DMS153 treated with DMSO at 0.1 percent for 48 hours (cell line): ENCODE data around the gene NPIPB4.
"Not testable (repeated sequence)": the region's sequence is repeated elsewhere in the genome, so short reads cannot be mapped to it uniquely, and the experiment has no call there.

ENCODE experiments used
- DNase-seq: peaks from one replicate; lab custom pipeline; 2025; ENCODE audit not compliant: unreplicated experiment; lab: John Stamatoyannopoulos, UW

Gene NPIPB4

GRCh38 chr16:21857656-21858055 is at the start of gene NPIPB4:
Gene NPIPB4, minus strand, starts transcription at chr16:21857756. Its CDS starts 378 bp downstream, at chr16:21857378.
- not testable (repeated sequence) for DNase-seq

- not testable (repeated sequence) for DNase-seq
These were observed 41.4 kb upstream of the NPIPB4 start for GRCh38 chr16:21898998-21899397.

- not testable (repeated sequence) for DNase-seq
These were observed 24.4 kb upstream of the NPIPB4 start for GRCh38 chr16:21881988-21882387.

DNA sequence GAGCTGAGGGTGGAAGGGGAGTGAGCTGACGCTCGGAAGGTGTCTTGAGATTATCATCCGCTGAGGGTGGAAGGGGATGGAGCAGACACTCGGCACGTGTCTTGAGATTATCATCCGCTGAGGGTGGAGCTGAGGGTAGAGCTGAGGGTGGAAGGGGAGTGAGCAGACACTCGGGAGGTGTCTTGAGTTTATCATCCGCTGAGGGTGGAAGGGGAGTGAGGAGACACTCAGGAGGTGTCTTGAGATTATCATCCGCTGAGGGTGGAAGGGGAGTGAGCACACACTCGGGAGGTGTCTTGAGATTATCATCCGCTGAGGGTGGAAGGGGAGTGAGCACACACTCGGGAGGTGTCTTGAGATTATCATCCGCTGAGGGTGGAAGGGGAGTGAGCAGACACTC is 20.4 kb downstream of the NPIPB4 start:
- not testable (repeated sequence) for DNase-seq

- DNase-seq: not testable (repeated sequence)
These were observed 21.2 kb downstream of the NPIPB4 start for GRCh38 chr16:21836334-21836733.

DNA sequence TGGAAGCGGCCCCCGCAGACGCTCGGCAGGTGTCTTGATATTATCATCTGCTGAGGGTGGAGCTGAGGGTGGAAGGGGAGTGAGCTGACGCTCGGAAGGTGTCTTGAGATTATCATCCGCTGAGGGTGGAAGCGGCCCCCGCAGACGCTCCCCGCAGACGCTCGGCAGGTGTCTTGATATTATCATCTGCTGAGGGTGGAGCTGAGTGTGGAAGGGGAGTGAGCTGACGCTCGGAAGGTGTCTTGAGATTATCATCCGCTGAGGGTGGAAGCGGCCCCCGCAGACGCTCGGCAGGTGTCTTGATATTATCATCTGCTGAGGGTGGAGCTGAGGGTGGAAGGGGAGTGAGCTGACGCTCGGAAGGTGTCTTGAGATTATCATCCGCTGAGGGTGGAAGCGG is 21.8 kb downstream of the NPIPB4 start:
- not testable (repeated sequence) for DNase-seq

DNA sequence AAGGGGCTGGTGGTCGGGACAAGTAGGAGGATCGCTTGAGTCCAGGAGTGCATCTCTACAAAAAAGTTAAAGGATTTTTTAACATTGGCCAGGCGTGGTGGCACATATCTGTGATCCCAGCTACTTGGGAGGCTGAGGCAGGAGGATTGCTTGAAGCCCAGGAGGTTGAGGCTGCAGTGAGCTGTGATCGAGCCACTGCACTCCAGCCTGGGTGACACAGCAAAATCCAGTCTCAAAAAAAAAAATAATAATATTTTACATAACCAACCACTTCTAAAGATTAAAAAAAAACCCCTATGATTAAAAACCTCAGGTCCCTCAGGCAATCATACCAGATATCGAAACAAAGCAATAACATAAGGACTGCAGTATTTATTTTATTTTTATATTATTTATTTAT is 23.3 kb downstream of the NPIPB4 start:
- not testable (repeated sequence) for DNase-seq

DNA sequence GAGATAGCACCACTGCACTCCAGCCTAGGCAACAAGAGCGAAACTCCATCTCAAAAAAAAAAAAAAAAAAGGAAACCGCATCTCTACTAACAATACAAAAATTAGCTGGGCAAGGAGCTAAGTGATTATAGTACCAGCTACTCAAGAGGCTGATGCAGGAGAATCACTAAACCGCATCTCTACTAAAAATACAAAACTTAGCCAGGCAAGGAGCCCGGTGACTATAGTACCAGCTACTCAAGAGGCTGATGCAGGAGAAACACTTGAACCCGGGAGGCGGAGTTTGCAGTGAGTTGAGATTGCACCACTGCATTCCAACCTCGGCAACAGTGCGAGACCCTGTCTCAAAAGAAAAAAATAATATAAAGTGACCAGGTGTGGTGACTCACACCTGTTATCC is 27.6 kb downstream of the NPIPB4 start:
- not testable (repeated sequence) for DNase-seq

GRCh38 chr16:21826067-21826706 is 31.4 kb downstream of the NPIPB4 start:
- DNase-seq: not testable (repeated sequence)

DNA sequence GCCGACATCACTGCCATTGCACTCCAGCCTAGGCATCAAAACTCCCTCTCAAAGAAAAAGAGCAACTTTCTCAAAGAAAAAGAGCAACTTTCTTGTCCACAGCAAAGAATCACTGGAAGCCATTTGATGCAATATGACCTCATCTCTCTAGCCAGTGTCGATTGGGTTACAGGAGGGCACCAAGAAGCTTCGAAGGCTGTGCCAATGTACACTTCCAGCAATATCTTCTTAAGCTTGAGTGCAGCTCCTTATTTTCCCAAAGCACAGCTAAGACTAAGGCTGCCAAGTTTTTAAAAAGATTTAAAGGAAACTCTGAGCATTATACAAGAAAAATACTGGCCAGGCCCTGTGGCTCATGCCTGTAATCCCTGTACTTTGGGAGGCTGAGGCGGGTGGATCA is 32.0 kb downstream of the NPIPB4 start:
- DNase-seq: not testable (repeated sequence)

GRCh38 chr16:21823258-21823657 is 34.3 kb downstream of the NPIPB4 start:
- not testable (repeated sequence) for DNase-seq

DNA sequence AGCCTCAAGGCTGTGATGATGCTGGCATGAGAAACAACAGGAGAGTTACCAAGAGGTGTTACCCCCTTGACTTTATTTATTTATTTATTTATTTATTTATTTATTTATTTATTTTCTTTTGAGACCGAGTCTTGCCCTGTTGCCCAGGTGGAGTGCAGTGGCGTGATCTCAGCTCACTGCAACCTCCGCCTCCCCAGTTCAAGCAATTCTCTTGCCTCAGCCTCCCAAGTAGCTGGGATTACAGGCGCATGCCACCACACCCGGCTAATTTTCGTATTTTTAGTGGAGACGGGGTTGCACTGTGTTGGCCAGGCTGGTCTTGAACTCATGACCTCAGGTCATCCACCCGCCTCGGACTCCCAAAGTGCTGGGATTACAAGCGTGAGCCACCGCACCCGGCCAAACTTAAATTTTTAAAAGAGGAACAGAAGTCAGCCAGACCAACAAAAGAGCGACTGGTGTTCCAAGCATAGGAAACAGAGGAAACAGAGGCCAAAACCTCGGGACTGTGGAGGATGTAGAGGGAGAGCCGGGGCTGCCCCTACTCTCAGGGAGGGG is 36.6 kb downstream of the NPIPB4 start:
- DNase-seq: not testable (repeated sequence)

- DNase-seq: peak; percentile 50
These were observed 37.3 kb downstream of the NPIPB4 start for GRCh38 chr16:21820028-21820907.

DNA sequence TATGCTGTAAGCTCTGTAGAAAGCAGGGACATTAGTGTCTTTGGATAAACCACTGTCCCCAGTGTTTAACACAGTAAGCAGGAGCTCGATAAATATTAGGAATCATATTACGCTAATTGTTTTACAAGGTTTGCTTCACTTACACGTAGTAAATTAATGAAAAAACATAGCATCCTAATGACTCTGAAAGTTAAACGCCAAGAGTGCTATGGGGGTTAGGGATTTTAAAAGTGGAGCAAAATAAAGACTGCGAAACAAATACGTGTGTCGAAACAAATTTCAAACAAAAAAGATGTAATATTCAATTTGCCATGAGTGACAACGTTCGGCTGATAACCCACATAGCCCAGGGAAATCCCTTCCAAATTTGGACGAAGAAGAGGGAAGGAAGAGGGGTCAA is 37.9 kb downstream of the NPIPB4 start:
- DNase-seq: not testable (repeated sequence)

DNA sequence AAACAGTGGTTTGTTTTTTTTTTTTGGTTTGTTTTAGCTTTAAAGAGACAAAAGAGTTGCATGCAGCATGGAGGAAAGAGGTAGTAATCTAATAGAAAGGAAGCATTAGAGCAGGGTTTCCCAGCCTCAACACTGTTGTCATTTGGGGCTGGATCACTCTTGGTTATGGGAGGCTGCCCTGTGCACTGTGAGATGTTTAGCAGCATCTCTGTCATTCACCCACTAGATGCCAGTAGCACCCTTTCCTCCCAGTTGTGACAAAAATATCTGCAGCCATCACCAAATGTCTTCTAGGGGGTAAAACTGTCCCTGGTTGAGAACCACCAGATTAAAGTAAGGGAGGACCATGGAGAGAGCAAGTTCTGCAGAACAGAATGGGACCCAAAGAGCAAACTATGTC is 40.5 kb downstream of the NPIPB4 start:
- DNase-seq: not testable (repeated sequence)

DNA sequence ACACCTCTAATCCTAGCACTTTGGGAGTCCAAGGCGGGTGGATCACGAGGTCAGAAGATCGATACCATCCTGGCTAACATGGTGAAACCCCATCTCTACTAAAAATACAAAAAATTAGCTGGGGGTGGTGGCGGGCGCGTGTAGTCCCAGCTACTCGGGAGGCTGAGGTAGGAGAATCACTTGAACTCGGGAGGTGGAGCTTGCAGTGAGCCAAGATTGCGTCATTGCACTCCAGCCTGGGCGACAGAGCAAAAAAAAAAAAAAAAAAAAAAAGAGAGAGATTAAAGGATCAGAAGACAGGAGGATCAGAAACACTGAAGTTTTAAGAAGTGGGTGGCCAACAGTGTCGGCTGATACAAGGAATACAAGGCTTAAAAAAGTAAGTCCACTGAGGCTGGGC is 41.9 kb downstream of the NPIPB4 start:
- not testable (repeated sequence) for DNase-seq

DNA sequence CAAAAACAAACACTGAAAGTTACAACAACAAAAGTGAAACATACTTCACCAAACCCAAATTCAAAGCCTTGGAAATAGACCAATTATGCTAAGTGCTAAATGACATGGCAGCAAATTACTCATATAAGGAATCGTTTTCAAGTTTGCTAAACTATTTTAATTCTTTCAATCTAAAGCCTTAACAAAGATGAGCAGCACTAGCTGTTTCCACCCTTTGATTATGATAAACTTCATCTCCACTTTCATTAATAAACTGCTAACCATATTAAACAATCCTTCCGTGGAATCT is 55.2 kb downstream of the NPIPB4 start:
- DNase-seq: not testable (repeated sequence)

DNA sequence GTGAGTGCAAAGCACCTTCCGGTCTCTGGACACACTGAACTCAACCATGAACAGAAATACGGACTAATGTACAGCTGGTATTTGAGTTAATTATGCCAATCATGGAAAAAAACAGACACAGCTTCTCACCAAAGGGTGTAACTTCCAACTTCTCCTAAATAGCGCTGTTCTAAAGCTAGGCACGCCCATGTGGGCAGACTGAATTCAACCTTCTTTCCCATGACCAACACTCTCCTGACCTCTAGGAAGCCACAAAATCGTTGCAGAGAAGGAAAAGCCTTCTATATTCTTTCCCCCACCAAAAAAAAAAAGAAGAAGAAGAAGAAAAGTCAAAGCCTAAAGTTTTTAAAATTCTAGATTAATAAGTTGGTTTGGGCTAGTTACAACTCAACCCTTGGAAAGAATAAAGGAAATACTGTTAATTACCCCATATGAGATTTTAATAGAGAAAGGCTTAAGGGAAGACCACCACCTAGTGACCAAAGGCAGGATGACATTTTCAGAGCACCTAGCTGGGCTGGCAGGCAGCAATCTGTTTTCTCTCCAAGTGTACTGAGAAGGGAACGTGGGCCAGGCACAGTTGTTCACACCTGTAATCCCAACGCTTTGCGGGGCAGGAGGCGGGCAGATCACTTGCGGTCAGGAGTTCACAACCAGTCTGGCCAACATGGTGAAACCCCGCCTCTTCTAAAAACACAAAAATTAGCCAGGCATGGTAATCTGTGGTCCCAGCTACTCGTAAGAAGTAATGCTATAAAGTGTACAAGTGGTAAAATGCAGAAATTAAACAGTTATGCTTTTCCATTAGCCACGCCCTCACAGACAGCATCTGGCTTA is 55.8 kb downstream of the NPIPB4 start:
- peak; percentile 2 for DNase-seq

- DNase-seq: not testable (repeated sequence)
These were observed 59.0 kb downstream of the NPIPB4 start for GRCh38 chr16:21798601-21799000.

DNA sequence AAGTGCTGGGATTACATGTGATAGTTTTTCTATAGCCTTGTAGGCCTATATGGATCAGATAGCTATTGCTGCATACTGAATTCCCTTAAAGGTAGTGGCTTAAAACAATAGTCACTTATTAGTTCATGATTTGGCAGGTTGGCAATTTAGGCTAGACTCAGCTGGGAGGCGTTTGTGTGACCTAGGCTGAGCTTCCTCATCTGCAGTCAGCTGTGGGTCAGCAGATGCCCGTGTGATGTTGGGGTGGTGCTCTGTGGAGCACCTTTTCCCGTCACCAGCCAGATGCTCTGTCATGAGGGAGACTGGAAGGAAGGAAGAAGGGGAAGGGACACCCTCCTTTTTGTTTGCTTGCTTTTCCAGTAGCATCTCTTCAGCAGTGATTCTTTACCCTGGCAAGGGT is 64.2 kb downstream of the NPIPB4 start:
- not testable (repeated sequence) for DNase-seq

DNA sequence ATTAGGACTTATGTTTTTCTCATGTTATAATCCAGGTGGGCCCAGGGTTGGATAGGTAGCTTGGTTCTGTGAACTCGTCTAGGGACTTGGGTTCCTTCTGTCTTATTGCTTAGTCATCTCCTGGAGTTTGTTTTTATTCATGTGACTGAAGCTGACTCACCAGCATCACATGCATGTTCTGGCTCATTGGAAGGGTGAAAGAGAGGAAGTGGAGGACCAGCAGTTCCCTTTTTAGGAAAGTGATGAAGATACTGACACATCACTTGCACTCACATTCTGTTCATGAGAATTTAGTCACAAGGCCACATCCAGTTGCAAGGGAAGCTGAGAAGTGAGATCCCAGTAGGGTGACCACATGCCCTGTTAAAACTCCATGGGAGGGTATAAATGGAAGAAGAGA is 67.0 kb downstream of the NPIPB4 start:
- not testable (repeated sequence) for DNase-seq
